Fibroblast of lung (primary cell): ENCODE results near the gene DICER1. TPM values are rescaled to one million over a fixed set of nuclear protein-coding genes. Genes with fewer than 3 reads are reported as not detected.

Experiments
- DNase-seq, 2 donors: peaks; one replicate each; pipeline versions ENCODE4 v3.0.0 to v3.0.0-alpha.2; 2010; ENCODE audit warnings: low read depth in 2 of 2
- H2AFZ ChIP-seq: 2 replicates; pipeline ENCODE4 v1.5.1; 2012; ENCODE audit warnings: low read length, control low read depth, inconsistent platforms
- H3K27ac ChIP-seq: 2 replicates; pipeline ENCODE4 v1.5.1; 2011; ENCODE audit warnings: low read length, control low read depth; ENCODE audit not compliant: insufficient read depth
- H3K27me3 ChIP-seq: 2 replicates; pipeline ENCODE4 v1.5.1; 2011; ENCODE audit warnings: mild to moderate bottlenecking, low read length; ENCODE audit not compliant: control insufficient read depth, insufficient read depth
- H3K36me3 ChIP-seq: 2 replicates; pipeline ENCODE4 v1.5.1; 2011; ENCODE audit warnings: low read length; ENCODE audit not compliant: control insufficient read depth, insufficient read depth
- H3K4me1 ChIP-seq: 2 replicates; pipeline ENCODE4 v1.5.1; 2011; ENCODE audit warnings: low read length; ENCODE audit not compliant: control insufficient read depth, insufficient read depth; ENCODE audit errors: extremely low read depth
- H3K4me2 ChIP-seq: 2 replicates; pipeline ENCODE4 v1.5.1; 2011; ENCODE audit warnings: low read length, control low read depth; ENCODE audit not compliant: insufficient read depth; ENCODE audit errors: extremely low read depth
- H3K4me3 ChIP-seq, 4 experiments: fragments of 200-600 bp in 1 of 4; sonication (generic) in 1 of 4; replicated peaks in 1 of 4; 2 replicates each; pipeline ENCODE4 v1.5.1; 2011 to 2016; ENCODE audit warnings: low read length in 4 of 4, low read depth in 3 of 4, mild to moderate bottlenecking in 3 of 4, control low read depth in 2 of 4, inconsistent platforms in 1 of 4, mixed read lengths in 1 of 4; ENCODE audit not compliant: insufficient read depth in 1 of 4; ENCODE audit errors: control extremely low read depth in 1 of 4
- H3K79me2 ChIP-seq: 2 replicates; pipeline ENCODE4 v1.5.1; 2012; ENCODE audit warnings: mild to moderate bottlenecking, low read length, inconsistent platforms; ENCODE audit not compliant: control insufficient read depth, insufficient read depth
- H3K9ac ChIP-seq: 2 replicates; pipeline ENCODE4 v1.5.1; 2011; ENCODE audit warnings: mild to moderate bottlenecking, low read length, control low read depth; ENCODE audit not compliant: insufficient read depth
- H3K9me3 ChIP-seq: 2 replicates; pipeline ENCODE4 v1.5.1; 2012; ENCODE audit warnings: low read depth, low read length; ENCODE audit not compliant: control insufficient read depth, insufficient read depth
- H4K20me1 ChIP-seq: 2 replicates; pipeline ENCODE4 v1.5.1; 2011; ENCODE audit warnings: low read length; ENCODE audit not compliant: control insufficient read depth, insufficient read depth; ENCODE audit errors: extremely low read depth
- CTCF ChIP-seq, 2 donors: IDR thresholded peaks in 1 of 2; conservative IDR thresholded peaks in 1 of 2; 1 replicate in 1 of 2; 2 replicates in 1 of 2; pipeline ENCODE4 v1.5.1; 2011 to 2012; ENCODE audit warnings: low read length in 2 of 2, control low read depth in 1 of 2, inconsistent platforms in 1 of 2, low read depth in 1 of 2, mild to moderate bottlenecking in 1 of 2
- EZH2 ChIP-seq: IDR thresholded peaks from 2 replicates; pipeline ENCODE4 v1.5.1; 2012; ENCODE audit warnings: low read length, control low read depth, mild to moderate bottlenecking; ENCODE audit errors: missing control alignments
- polyA plus RNA-seq, 2 donors: library from polyadenylated mRNA; depleted of rRNA in 1 of 2; stranded (reverse) in 1 of 2; unstranded in 1 of 2; fragments of >200 nt; gene quantifications; 2 replicates each; pipeline ENCODE4 v1.2.1, GENCODE V29; 2011 to 2012; ENCODE audit warnings: missing spikeins in 1 of 2
- total RNA-seq: library from RNA; depleted of rRNA; stranded (reverse); fragments of >200 nt; gene quantifications from 2 replicates; pipeline ENCODE4 v1.2.1, GENCODE V29; 2014

Gene DICER1
- total and polyA plus RNA-seq, 2 donors (not counting 1 experiment from before 2014, with no cell fraction given), result 20.3 to 28.7 TPM

- TF ChIP-seq EZH2, result no peak
- TF ChIP-seq CTCF (conservative IDR thresholded peaks at IDR 0.05 in 1 of 2, IDR thresholded peaks at IDR 0.05 in 1 of 2; ENCODE audit: low read depth in 1 of 2, low read length in 2 of 2), result no peak
- DNase-seq, result no peak
- Histone ChIP-seq H4K20me1 (no peaks in the 10 kb centered on the region), H3K79me2 (no peaks in the 10 kb centered on the region), H3K27ac (no peak overlapping the region), H3K9ac (no peak overlapping the region), H3K36me3 (peaks cover 9% of the 10 kb centered on the region), H3K27me3 (no peaks in the 10 kb centered on the region), H3K9me3 (no peaks in the 10 kb centered on the region), H2AFZ (no peak overlapping the region), H3K4me3 (no peak overlapping the region), H3K4me2 (no peak overlapping the region), H3K4me1 (no peaks in the 10 kb centered on the region)
Measured at GRCh38 chr14:95101736-95102679, 55.3 kb downstream of the DICER1 start.

GRCh38 chr14:95098984-95099599, 58.2 kb downstream of the DICER1 start:
- Histone ChIP-seq H4K20me1 (no peaks in the 10 kb centered on the region), H3K4me3 (no peak overlapping the region), H3K9ac (no peak overlapping the region), H3K27ac (no peak overlapping the region), H3K9me3 (no peaks in the 10 kb centered on the region), H3K79me2 (no peaks in the 10 kb centered on the region), H3K27me3 (no peaks in the 10 kb centered on the region), H3K4me2 (no peak overlapping the region), H3K4me1 (no peaks in the 10 kb centered on the region), H3K36me3 (peaks cover 6% of the 10 kb centered on the region), H2AFZ (no peak overlapping the region)
- peak; percentile 69 to 73 for TF ChIP-seq CTCF (conservative IDR thresholded peaks at IDR 0.05 in 1 of 2, IDR thresholded peaks at IDR 0.05 in 1 of 2; ENCODE audit: low read depth in 1 of 2, low read length in 2 of 2)
- no peak for TF ChIP-seq EZH2
- DNase-seq, result peak; percentile 51 to 74

- Histone ChIP-seq H3K9me3 (no peaks in the 10 kb centered on the region), H3K4me3 (no peak overlapping the region), H3K27me3 (no peaks in the 10 kb centered on the region), H3K9ac (no peak overlapping the region), H3K4me1 (no peaks in the 10 kb centered on the region), H3K27ac (no peak overlapping the region), H2AFZ (no peak overlapping the region), H3K4me2 (no peak overlapping the region), H4K20me1 (no peaks in the 10 kb centered on the region), H3K36me3 (peaks cover 9% of the 10 kb centered on the region), H3K79me2 (no peaks in the 10 kb centered on the region)
- TF ChIP-seq EZH2, result no peak
- TF ChIP-seq CTCF (conservative IDR thresholded peaks at IDR 0.05 in 1 of 2, IDR thresholded peaks at IDR 0.05 in 1 of 2; ENCODE audit: low read depth in 1 of 2, low read length in 2 of 2), result no peak
- DNase-seq, result peak; percentile 20 to 58
Measured at GRCh38 chr14:95097385-95097784, 59.9 kb downstream of the DICER1 start.
